ENCODE results near the gene PKP3.
A peak's percentile ranks its signal among the peaks of the same experiment; 100 is the strongest.
"Not testable (repeated sequence)": the region's sequence is repeated elsewhere in the genome, so short reads cannot be mapped to it uniquely, and the experiment has no call there.

Gene PKP3

GRCh38 chr11:359181-359714, 34.8 kb upstream of the PKP3 start:
- no peak for TF ChIP-seq CTCF (conservative IDR thresholded peaks at IDR 0.05)
- no peak overlapping the region for H3K27ac ChIP-seq

- no peak for TF ChIP-seq CTCF (conservative IDR thresholded peaks at IDR 0.05)
- H3K27ac ChIP-seq = no peak overlapping the region
Measured at GRCh38 chr11:360326-361280, 33.4 kb upstream of the PKP3 start.

DNA sequence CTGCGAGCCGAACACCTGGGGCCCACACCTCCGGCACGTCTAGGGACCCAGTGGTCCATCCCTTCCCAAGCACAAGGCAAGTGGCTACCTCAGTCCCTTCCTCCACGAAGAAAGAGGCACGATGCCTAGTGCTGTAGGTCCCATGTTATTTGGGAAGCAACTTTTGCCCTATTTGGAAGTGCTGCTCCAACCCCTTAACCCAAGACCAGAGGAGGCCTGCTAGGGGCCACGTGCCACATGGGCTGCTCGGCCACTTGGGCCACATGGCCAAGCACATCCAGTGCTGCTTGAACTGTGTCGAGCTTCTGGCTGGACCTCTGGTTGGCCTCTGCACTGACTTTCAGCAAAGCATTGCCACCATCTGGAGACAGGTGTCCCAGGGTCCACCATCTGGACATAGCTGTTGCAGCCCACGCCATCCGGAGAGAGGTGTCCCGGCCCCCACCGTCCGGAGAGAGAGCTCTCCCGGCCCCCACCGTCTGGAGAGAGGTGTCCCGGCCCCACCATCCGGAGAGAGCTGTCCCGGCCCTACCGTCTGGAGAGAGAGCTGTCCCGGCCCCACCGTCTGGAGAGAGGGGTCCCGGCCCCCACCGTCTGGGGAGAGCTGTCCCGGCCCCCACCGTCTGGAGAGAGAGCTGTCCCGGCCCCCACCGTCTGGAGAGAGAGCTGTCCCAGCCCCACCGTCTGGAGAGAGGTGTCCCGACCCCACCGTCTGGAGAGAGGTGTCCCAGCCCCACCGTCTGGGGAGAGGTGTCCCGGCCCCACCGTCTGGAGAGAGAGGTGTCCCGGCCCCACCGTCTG, 31.2 kb upstream of the PKP3 start:
- no peak overlapping the region for H3K27ac ChIP-seq
- no peak for TF ChIP-seq CTCF (conservative IDR thresholded peaks at IDR 0.05)

- H3K27ac ChIP-seq = not testable (repeated sequence)
Measured at GRCh38 chr11:363443-363805, 30.6 kb upstream of the PKP3 start.

DNA sequence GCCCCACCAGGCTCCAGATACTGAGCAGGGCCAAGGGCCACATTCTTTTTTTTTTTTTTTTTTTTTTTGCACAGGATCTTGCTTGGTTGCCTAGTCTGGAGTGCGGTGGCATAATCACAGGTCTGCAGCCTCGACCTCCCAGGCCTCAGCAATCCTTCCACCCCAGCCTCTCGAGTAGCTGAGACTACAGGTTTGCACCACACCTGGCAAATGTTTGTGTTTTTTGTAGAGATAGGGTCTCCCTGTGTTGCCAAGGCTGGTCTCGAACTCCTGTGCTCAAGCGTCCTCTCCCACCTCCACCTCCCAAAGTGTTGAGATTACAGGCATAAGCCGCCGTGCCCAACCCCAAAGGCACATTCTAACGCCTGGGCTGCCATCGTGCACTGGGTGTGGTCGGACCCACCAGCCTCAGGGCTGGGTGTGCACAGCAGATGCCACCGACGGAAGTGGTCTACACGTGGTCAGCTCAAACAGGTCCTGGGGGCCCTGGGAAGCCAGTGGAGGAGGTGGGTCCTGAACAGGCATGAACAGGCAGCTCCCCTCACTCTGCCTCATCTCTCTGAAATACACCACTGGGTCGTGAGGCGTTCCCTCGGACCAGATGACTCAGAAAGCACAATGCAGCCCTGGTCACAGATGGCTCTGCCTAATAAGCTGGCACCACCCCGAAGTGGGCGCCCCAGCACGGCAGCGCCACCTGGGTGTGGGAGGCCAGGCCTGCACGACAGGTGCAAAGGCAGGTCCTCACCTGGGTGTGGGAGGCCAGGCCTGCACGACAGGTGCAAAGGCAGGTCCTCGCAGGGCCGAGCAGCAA, 29.9 kb upstream of the PKP3 start:
- H3K27ac ChIP-seq = no peak overlapping the region
- peak; percentile 64 for TF ChIP-seq CTCF (conservative IDR thresholded peaks at IDR 0.05)

GRCh38 chr11:364991-365725, 28.9 kb upstream of the PKP3 start:
- no peak overlapping the region for H3K27ac ChIP-seq
- no peak for TF ChIP-seq CTCF (conservative IDR thresholded peaks at IDR 0.05)

DNA sequence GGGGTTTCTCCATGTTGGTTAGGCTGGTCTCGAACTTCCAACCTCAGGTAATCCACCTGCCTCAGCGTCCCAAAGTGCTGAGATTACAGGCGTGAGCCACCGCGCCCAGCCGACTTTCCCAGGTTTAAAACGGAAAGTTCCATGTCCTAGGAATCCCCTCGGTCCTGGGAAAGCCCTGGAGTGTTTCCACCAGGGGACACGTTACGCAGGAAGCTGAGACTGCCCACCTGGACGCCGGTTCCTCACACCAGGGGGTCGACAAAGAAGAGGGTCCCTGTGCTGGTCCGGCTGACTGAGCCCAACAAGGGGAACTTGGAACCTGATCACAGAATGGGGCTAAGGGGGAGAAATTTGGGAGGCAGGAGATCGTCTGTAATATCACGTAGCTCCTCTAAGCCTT, 28.2 kb upstream of the PKP3 start:
- no peak for TF ChIP-seq CTCF (conservative IDR thresholded peaks at IDR 0.05)

More for the DNA sequence above, 28.2 kb upstream of the PKP3 start:
- no peak overlapping the region for H3K27ac ChIP-seq

Data from VCaP (cell line).